Activated T-helper 1 cell treated with anti-CD3 and anti-CD28 coated beads, Interleukin-12 subunit alpha, Interleukin-12 subunit beta, Interleukin-2, Interleukin-4 antibody, amounts not matched to agents 30 ng/mL and 10 ng/mL and 1 ng/mL, durations not matched to agents 14 hours and 24 hours and 36 hours (primary cell): ENCODE data around the gene BEX1. TPM values are rescaled to one million over a fixed set of nuclear protein-coding genes. Genes with fewer than 3 reads are reported as not detected.
"Not testable (repeated sequence)": the region's sequence is repeated elsewhere in the genome, so short reads cannot be mapped to it uniquely, and the experiment has no call there.

ENCODE experiments used
- DNase-seq: peaks from one replicate; pipeline ENCODE4 v3.0.0; 2021; ENCODE audit warnings: low spot score
- H3K27ac Mint-ChIP-seq: one replicate; pipeline ENCODE4 v1.8.0; 2021; ENCODE audit warnings: mild to moderate bottlenecking, mixed read lengths
- H3K27me3 Mint-ChIP-seq: one replicate; pipeline ENCODE4 v1.8.0; 2022; ENCODE audit warnings: mild to moderate bottlenecking, moderate library complexity, mixed read lengths; ENCODE audit not compliant: insufficient read depth
- H3K36me3 Mint-ChIP-seq: one replicate; pipeline ENCODE4 v1.8.0; 2021; ENCODE audit warnings: low read depth, mixed read lengths
- H3K4me1 Mint-ChIP-seq: one replicate; pipeline ENCODE4 v1.8.0; 2021; ENCODE audit warnings: low read depth, mixed read lengths
- H3K4me3 Mint-ChIP-seq: one replicate; pipeline ENCODE4 v1.8.0; 2021; ENCODE audit warnings: mild to moderate bottlenecking, moderate library complexity, mixed read lengths
- H3K9me3 Mint-ChIP-seq: one replicate; pipeline ENCODE4 v1.8.0; 2021; ENCODE audit warnings: mixed read lengths
- intact Hi-C: fragments of 100-400 bp; cut with micrococcal nuclease; formaldehyde crosslinking; loops from one replicate; pipeline ENCODE4 v1.15.1; 2024
- total RNA-seq: library from RNA; stranded (reverse); gene quantifications from 2 replicates; pipeline ENCODE4 v1.2.3, GENCODE V29; 2022

Gene BEX1
- total RNA-seq: not detected in 2 replicates

DNA sequence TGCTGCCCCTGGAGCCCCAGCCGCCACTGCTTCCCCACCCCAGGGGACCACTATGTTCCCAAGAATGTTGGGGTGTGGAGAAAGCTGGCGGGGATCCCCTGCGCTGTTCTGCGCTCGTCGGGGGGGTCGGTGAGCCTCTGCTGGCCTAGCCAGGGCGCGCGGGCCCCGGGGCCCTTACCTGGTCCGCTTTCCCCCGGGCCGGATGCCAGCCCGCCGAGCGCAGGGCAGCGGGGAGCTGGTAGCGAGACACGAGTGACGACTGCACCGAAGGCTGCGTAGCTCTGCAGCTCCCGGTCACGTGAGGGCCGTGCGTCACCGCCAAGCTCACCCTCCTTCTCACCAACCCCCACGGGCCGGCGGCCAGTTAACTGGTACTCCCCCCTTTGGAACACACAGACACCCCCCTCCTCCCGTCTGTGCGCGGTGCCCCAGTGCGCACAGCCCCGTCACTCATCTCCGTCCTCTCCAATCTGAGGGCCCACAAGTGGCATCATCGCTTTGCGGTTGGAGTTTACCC is at the start of gene BEX1:
Gene BEX1 (minus strand): TSS at position 254 of the 517 bp plus-strand sequence. CDS start 897 bp downstream, outside the sequence.
- DNase-seq: no peak
- Mint-ChIP-seq H3K27ac (no peak within 1 kb of the TSS), H3K36me3 (no peaks in the 10 kb centered on the region), H3K4me1 (no peaks in the 10 kb centered on the region), H3K9me3 (no peaks in the 10 kb centered on the region), H3K27me3 (peaks cover 2% of the 10 kb centered on the region), H3K4me3 (no peak within 1 kb of the TSS)
- intact Hi-C loops: no loop called here

DNA sequence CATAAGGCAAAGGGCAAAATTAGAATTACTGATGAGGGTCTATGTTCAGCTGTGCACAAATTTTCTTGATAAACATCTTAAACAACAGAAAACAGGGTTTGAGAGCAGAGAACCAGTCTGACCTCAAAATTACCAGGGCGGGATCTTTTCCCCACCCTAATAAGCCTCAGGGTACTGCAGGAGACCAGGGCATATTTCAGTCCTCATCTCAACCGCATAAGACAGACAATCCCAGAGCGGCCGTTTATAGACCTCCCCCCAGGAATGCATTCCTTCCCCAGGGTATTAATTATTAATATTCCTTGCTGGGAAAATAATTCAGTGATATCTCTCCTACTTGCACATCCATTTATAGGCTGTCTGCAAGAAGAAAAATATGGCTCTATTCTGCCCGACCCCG is 45.5 kb upstream of the BEX1 start:
- H3K27ac Mint-ChIP-seq, H3K9me3 Mint-ChIP-seq, H3K27me3 Mint-ChIP-seq, H3K4me1 Mint-ChIP-seq, H3K4me3 Mint-ChIP-seq, intact Hi-C loops, H3K36me3 Mint-ChIP-seq, DNase-seq: not testable (repeated sequence)

DNA sequence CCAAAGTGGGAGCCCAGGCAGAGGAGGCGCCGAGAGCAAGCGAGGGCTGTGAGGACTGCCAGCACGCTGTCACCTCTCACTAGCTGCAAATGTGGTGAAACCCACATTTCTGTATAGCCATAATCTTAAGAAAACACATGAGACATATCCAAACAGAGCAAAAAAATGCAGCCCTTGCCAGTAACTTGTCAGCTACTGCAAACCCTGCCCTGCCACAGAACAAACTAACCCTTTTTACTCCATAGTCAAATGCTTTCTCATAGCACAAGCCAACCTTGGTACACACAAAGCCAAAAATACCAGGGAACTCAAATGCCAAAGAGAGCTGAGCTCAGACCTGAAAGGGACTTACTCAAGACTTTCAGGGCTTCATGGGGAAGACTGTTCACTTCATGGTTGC is 43.9 kb upstream of the BEX1 start:
- Mint-ChIP-seq H3K36me3 (no peaks in the 10 kb centered on the region), H3K4me3 (no peak overlapping the region), H3K27me3 (no peaks in the 10 kb centered on the region), H3K9me3 (peaks cover 3% of the 10 kb centered on the region), H3K27ac (no peak overlapping the region), H3K4me1 (no peaks in the 10 kb centered on the region)
- no peak for DNase-seq
- intact Hi-C loops: no loop called here

DNA sequence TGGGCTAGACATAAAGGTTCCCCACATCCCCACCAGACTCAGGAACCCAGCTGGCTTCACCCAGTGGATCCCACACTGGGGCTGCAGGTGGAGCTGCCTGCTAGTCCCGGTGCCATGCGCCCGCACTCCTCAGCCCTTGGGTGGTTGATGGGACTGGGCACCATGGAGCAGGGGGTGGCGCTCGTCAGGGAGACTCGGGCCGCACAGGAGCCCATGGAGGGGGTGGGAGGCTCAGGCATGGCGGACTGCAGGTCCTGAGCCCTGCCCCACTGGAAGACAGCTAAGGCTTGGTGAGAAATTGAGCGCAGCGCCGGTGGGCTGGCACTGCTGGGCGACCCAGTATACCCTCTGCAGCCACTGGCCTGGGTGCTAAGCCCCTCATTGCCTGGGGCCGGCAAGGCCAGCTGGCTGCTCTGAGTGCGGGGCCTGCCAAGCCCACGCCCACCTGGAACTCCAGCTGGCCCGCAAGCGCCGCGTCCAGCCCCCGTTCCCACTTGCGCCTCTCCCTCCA is 43.3 kb upstream of the BEX1 start:
- H3K4me3 Mint-ChIP-seq, H3K9me3 Mint-ChIP-seq, intact Hi-C loops, H3K4me1 Mint-ChIP-seq, DNase-seq, H3K36me3 Mint-ChIP-seq, H3K27ac Mint-ChIP-seq, H3K27me3 Mint-ChIP-seq: not testable (repeated sequence)

DNA sequence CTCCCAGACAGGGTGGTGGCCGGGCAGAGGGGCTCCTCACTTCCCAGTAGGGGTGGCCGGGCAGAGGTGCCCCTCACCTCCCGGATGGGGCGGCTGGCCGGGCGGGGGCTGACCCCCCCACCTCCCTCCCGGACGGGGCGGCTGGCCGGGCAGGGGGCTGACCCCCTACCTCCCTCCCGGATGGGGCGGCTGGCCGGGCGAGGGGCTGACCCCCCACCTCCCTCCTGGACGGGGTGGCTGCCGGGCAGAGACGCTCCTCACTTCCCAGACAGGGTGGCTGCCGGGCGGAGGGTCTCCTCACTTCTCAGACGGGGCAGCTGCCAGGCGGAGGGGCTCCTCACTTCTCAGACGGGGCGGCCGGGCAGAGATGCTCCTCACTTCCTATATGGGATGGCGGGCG is 40.4 kb upstream of the BEX1 start:
- not testable (repeated sequence) for H3K36me3 Mint-ChIP-seq

DNA sequence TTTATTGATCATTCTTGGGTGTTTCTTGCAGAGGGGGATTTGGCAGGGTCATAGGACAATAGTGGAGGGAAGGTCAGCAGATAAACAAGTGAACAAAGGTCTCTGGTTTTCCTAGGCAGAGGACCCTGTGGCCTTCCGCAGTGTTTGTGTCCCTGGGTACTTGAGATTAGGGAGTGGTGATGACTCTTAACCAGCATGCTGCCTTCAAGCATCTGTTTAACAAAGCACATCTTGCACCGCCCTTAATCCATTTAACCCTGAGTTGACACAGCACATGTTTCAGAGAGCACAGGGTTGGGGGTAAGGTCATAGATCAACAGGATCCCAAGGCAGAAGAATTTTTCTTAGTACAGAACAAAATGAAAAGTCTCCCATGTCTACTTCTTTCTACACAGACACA is 39.9 kb upstream of the BEX1 start:
- not testable (repeated sequence) for H3K9me3 Mint-ChIP-seq, H3K4me1 Mint-ChIP-seq

More for the DNA sequence above, 40.4 kb upstream of the BEX1 start:
- H3K4me1 Mint-ChIP-seq, intact Hi-C loops, H3K27ac Mint-ChIP-seq, DNase-seq, H3K9me3 Mint-ChIP-seq, H3K27me3 Mint-ChIP-seq, H3K4me3 Mint-ChIP-seq: not testable (repeated sequence)

DNA sequence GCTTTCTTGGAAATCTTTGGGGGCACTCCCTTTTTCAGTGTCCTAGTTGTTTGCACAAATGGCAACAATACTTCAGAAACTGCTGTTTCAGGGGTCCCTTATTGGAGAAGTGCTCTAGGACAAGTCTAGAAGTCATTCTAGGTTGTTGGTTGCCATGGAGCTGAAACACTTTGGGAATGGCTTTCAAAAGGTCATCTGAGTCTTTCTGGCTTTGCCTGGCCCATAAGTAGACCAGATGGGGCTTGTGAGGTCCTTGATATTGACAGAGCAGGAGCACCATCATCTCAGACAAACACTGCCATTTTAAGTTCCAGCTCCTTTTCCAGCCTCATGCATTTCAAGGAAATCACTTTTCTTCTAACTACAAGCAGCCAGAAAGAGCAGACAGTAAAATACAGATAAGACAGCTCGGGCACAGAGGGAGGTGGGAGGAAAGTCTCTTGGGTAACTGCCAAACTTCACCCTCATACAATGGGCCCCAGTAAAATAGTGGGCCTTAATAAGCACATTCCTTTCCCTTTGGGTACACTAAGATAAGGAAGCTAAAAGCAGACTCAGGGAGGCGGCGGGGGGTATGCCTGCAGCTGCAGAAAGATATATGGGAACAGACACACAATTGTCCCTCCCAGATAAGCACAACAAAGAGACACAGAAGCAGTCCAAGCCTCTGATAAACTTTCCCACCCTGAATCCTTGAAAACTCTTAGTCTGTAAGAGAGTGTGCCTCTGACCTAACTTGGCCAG is 37.5 kb upstream of the BEX1 start:
- Mint-ChIP-seq H3K36me3 (no peaks in the 10 kb centered on the region), H3K4me1 (no peaks in the 10 kb centered on the region), H3K4me3 (no peak overlapping the region), H3K9me3 (no peaks in the 10 kb centered on the region), H3K27me3 (peaks cover 2% of the 10 kb centered on the region), H3K27ac (no peak overlapping the region)
- intact Hi-C loops: no loop called here
- DNase-seq: no peak

More for the DNA sequence above, 39.9 kb upstream of the BEX1 start:
- intact Hi-C loops, H3K4me3 Mint-ChIP-seq, H3K27ac Mint-ChIP-seq, H3K27me3 Mint-ChIP-seq, H3K36me3 Mint-ChIP-seq, DNase-seq: not testable (repeated sequence)

DNA sequence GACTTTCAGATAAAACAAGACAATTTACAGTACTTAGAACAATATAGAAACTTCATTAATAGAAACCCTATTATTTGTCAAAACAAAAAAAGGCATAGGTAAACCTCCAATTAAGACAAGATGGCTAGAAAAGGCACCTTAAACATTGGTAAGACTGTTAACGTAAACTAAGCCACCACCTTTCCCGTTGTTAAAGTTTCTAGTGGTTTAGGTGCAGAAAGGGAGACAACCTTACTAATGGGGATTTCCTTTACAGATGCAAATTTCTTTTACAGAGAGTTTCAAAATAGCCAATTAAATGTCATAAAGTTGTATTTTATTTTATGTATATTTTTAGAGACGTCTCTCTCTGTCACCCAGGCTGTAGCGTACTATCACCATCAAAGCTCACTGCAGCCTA is 36.5 kb upstream of the BEX1 start:
- no peak overlapping the region for H3K4me3 Mint-ChIP-seq
- H3K27me3 Mint-ChIP-seq: peaks cover 2% of the 10 kb centered on the region
- H3K27ac Mint-ChIP-seq: no peak overlapping the region
- no peaks in the 10 kb centered on the region for H3K9me3 Mint-ChIP-seq
- DNase-seq: no peak
- intact Hi-C loops: no loop called here
- H3K36me3 Mint-ChIP-seq: no peaks in the 10 kb centered on the region
- no peaks in the 10 kb centered on the region for H3K4me1 Mint-ChIP-seq

DNA sequence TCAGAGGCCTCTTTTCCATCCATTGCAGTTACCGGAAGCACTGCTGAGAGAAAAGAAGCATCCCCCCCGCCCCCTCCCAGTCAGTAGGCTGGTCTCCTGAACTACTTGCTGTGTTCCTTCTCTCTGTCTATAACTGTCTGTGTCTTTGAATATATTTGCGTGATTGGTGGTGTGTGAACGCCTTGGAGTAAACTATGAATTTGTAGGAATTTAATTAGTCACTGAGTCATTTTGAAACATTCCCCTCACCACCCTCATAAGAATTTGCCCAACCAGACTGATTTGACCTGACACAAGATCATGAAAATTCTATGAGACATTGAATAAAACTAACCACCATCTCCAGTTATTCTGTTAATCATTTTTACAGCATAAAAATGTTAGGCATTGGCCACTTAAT is 35.7 kb upstream of the BEX1 start:
- intact Hi-C loops: no loop called here
- Mint-ChIP-seq H3K9me3 (no peaks in the 10 kb centered on the region), H3K4me3 (no peak overlapping the region), H3K4me1 (no peaks in the 10 kb centered on the region), H3K27me3 (peaks cover 2% of the 10 kb centered on the region), H3K36me3 (no peaks in the 10 kb centered on the region), H3K27ac (no peak overlapping the region)
- DNase-seq: no peak

DNA sequence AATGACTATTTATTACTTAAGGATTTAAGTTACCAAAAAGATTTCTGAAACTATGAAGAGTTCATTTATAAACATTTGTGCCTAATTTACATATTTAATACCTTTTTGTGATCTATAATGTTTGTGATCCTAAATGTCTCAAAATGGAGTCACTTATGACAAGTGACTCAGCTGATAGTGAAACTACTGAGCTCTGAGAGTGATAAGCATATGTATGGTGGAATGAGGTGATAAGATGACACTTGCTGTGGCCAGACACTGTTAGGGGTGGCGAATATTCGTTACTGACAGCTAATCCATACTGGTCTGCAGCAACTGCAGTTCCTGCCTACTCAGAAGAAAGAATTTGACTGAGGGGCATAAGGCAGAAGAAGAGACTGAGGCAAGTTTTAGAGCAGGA is 34.5 kb upstream of the BEX1 start:
- DNase-seq: no peak
- no peaks in the 10 kb centered on the region for H3K36me3 Mint-ChIP-seq
- H3K27ac Mint-ChIP-seq: no peak overlapping the region
- intact Hi-C loops: no loop called here
- no peak overlapping the region for H3K4me3 Mint-ChIP-seq
- no peaks in the 10 kb centered on the region for H3K9me3 Mint-ChIP-seq
- peaks cover 2% of the 10 kb centered on the region for H3K27me3 Mint-ChIP-seq
- H3K4me1 Mint-ChIP-seq: no peaks in the 10 kb centered on the region

DNA sequence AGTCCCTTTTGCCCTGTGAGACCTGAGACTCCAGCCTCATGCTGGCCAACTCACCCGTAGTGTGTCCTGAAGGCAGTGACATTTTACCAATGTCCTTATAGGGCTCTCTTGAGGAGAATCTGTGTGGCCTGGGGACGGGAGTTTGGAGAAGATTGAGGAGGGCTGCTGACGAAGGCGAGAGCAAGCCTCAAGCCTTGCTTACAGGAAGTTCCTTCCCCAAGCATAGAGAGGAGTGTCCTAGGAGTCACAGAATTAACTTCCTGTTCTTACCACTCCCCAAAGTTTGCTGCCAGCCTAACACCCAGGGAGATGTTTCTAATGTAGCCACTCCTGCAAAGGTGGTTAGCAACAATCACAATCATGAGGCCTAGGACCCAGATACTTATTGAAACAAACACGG is 29.0 kb upstream of the BEX1 start, which contains the start of gene NXF3:
Gene NXF3 (minus strand): TSS at position 202 of the 400 bp plus-strand sequence. CDS start 120 bp downstream, at position 82.
- peaks cover 2% of the 10 kb centered on the region for H3K27me3 Mint-ChIP-seq
- no peaks in the 10 kb centered on the region for H3K36me3 Mint-ChIP-seq
- H3K4me3 Mint-ChIP-seq: no peak within 1 kb of the TSS
- intact Hi-C loops: no loop called here
- H3K9me3 Mint-ChIP-seq: no peaks in the 10 kb centered on the region
- no peak within 1 kb of the TSS for H3K27ac Mint-ChIP-seq
- H3K4me1 Mint-ChIP-seq: no peaks in the 10 kb centered on the region
- no peak for DNase-seq

DNA sequence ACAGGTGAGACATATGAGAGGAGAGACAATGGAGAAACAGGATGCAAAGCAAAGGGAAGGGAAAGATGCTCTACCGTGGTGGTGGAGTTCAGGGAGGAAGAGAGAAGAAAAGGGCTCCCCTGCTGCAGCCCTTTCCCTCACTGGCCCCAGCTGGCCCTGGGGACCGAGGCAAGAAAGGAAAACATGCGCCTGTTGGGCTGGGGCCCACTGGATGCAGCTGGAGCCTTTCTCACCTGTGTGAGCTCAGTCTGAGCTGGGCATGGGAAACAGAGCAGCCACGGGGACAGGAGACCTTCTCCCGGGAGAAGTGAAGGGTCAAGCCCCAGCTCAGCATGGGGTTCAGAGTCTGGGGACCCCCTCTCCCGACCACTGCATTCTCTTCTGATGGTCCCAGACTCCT is 17.1 kb upstream of the BEX1 start:
- Mint-ChIP-seq H3K36me3 (no peaks in the 10 kb centered on the region), H3K9me3 (no peaks in the 10 kb centered on the region), H3K4me1 (no peaks in the 10 kb centered on the region), H3K4me3 (no peak overlapping the region), H3K27ac (no peak overlapping the region), H3K27me3 (no peaks in the 10 kb centered on the region)
- intact Hi-C loops: no loop called here
- no peak for DNase-seq

DNA sequence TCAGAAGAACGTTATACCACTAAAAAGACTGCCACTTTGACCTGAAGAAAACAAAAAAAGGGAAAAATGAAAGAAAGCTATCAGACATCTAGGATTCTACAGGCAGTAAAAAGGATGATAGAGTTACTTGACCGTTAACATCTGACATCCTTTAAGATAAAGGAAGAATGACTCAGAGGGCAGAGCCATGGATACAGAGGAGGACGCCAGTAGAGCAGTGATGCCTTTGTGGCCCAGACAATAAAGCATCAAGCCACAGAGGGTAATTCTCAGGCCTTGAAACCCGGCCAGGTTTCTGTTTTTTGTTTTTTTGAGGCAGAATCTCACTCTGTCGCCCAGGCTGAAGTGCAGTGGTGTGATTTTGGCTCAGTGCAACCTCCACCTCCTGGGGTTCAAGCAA is 9.5 kb upstream of the BEX1 start:
- Mint-ChIP-seq H3K27me3 (peaks cover 2% of the 10 kb centered on the region), H3K36me3 (no peaks in the 10 kb centered on the region), H3K9me3 (no peaks in the 10 kb centered on the region), H3K27ac (no peak overlapping the region), H3K4me3 (no peak overlapping the region), H3K4me1 (no peaks in the 10 kb centered on the region)
- intact Hi-C loops: no loop called here
- DNase-seq: no peak
